ENCODE results near the gene ATXN10. TPM values are rescaled to one million over a fixed set of nuclear protein-coding genes. Genes with fewer than 3 reads are reported as not detected.

Gene ATXN10
- total RNA-seq, 2 experiments from 2014 or later: 79.8 to 83.7 TPM

GRCh38 chr22:45879552-45879949, 207.9 kb downstream of the ATXN10 start:
- intact Hi-C loops (cut with micrococcal nuclease): no loop called here
- peaks cover 3% of the 10 kb centered on the region for H3K4me1 Mint-ChIP-seq (ENCODE audit: low read depth)
- no peak overlapping the region for H3K4me3 Mint-ChIP-seq
- peaks cover 40% of the 10 kb centered on the region for H3K27me3 Mint-ChIP-seq (ENCODE audit: low read depth)
- CTCF ChIA-PET: no interaction called here
- H3K9me3 Mint-ChIP-seq: no peaks in the 10 kb centered on the region
- DNase-seq: no peak
- H3K27ac Mint-ChIP-seq: no peak overlapping the region
- no peaks in the 10 kb centered on the region for H3K36me3 Mint-ChIP-seq (ENCODE audit: low read depth)

- H3K9me3 Mint-ChIP-seq: no peaks in the 10 kb centered on the region
- no peak overlapping the region for H3K4me3 Mint-ChIP-seq
- intact Hi-C loops (cut with micrococcal nuclease): no loop called here
- CTCF ChIA-PET: no interaction called here
- H3K36me3 Mint-ChIP-seq (ENCODE audit: low read depth): no peaks in the 10 kb centered on the region
- peaks cover 3% of the 10 kb centered on the region for H3K4me1 Mint-ChIP-seq (ENCODE audit: low read depth)
- no peak for DNase-seq
- peaks cover 45% of the 10 kb centered on the region for H3K27me3 Mint-ChIP-seq (ENCODE audit: low read depth)
- no peak overlapping the region for H3K27ac Mint-ChIP-seq
Measured at GRCh38 chr22:45880091-45880715, 208.6 kb downstream of the ATXN10 start.

GRCh38 chr22:45880716-45881523, 209.3 kb downstream of the ATXN10 start:
- Mint-ChIP-seq H3K4me3 (no peak overlapping the region), H3K27ac (no peak overlapping the region), H3K36me3 (ENCODE audit: low read depth) (no peaks in the 10 kb centered on the region), H3K4me1 (ENCODE audit: low read depth) (peaks cover 3% of the 10 kb centered on the region), H3K27me3 (ENCODE audit: low read depth) (peaks cover 40% of the 10 kb centered on the region), H3K9me3 (no peaks in the 10 kb centered on the region)
- CTCF ChIA-PET: no interaction called here
- no peak for DNase-seq
- intact Hi-C loops (cut with micrococcal nuclease): no loop called here

GRCh38 chr22:45881524-45881875, 209.9 kb downstream of the ATXN10 start:
- Mint-ChIP-seq H3K27me3 (ENCODE audit: low read depth) (peaks cover 41% of the 10 kb centered on the region), H3K27ac (no peak overlapping the region), H3K36me3 (ENCODE audit: low read depth) (no peaks in the 10 kb centered on the region), H3K9me3 (no peaks in the 10 kb centered on the region), H3K4me3 (no peak overlapping the region), H3K4me1 (ENCODE audit: low read depth) (peaks cover 3% of the 10 kb centered on the region)
- intact Hi-C loops (cut with micrococcal nuclease): no loop called here
- no peak for DNase-seq
- CTCF ChIA-PET: no interaction called here

- CTCF ChIA-PET: no interaction called here
- Mint-ChIP-seq H3K9me3 (no peaks in the 10 kb centered on the region), H3K36me3 (ENCODE audit: low read depth) (no peaks in the 10 kb centered on the region), H3K27ac (no peak overlapping the region), H3K4me1 (ENCODE audit: low read depth) (peaks cover 3% of the 10 kb centered on the region), H3K27me3 (ENCODE audit: low read depth) (peaks cover 41% of the 10 kb centered on the region), H3K4me3 (no peak overlapping the region)
- no peak for DNase-seq
- intact Hi-C loops (cut with micrococcal nuclease): no loop called here
Measured at GRCh38 chr22:45882881-45883810, 211.5 kb downstream of the ATXN10 start.

- CTCF ChIA-PET: no interaction called here
- Mint-ChIP-seq H3K9me3 (no peaks in the 10 kb centered on the region), H3K4me1 (ENCODE audit: low read depth) (peaks cover 3% of the 10 kb centered on the region), H3K27me3 (ENCODE audit: low read depth) (peaks cover 38% of the 10 kb centered on the region), H3K27ac (no peak overlapping the region), H3K36me3 (ENCODE audit: low read depth) (no peaks in the 10 kb centered on the region), H3K4me3 (no peak overlapping the region)
- no peak for DNase-seq
- intact Hi-C loops (cut with micrococcal nuclease): no loop called here
Measured at GRCh38 chr22:45883811-45884170, 212.2 kb downstream of the ATXN10 start.

GRCh38 chr22:45884201-45885062, 212.8 kb downstream of the ATXN10 start:
- intact Hi-C loops (cut with micrococcal nuclease): no loop called here
- CTCF ChIA-PET: no interaction called here

GRCh38 chr22:45885171-45885840, 213.7 kb downstream of the ATXN10 start:
- peaks cover 35% of the 10 kb centered on the region for H3K27me3 Mint-ChIP-seq (ENCODE audit: low read depth)
- DNase-seq: no peak
- no peak overlapping the region for H3K27ac Mint-ChIP-seq
- H3K4me3 Mint-ChIP-seq: no peak overlapping the region
- H3K9me3 Mint-ChIP-seq: no peaks in the 10 kb centered on the region
- CTCF ChIA-PET: no interaction called here
- H3K4me1 Mint-ChIP-seq (ENCODE audit: low read depth): peaks cover 3% of the 10 kb centered on the region
- intact Hi-C loops (cut with micrococcal nuclease): no loop called here
- H3K36me3 Mint-ChIP-seq (ENCODE audit: low read depth): no peaks in the 10 kb centered on the region

More at GRCh38 chr22:45884201-45885062, 212.8 kb downstream of the ATXN10 start:
- Mint-ChIP-seq H3K4me1 (ENCODE audit: low read depth) (peaks cover 3% of the 10 kb centered on the region), H3K27me3 (ENCODE audit: low read depth) (peaks cover 38% of the 10 kb centered on the region), H3K9me3 (no peaks in the 10 kb centered on the region), H3K36me3 (ENCODE audit: low read depth) (no peaks in the 10 kb centered on the region), H3K27ac (no peak overlapping the region), H3K4me3 (no peak overlapping the region)
- no peak for DNase-seq

- Mint-ChIP-seq H3K4me1 (ENCODE audit: low read depth) (no peaks in the 10 kb centered on the region), H3K9me3 (no peaks in the 10 kb centered on the region), H3K27me3 (ENCODE audit: low read depth) (peaks cover 34% of the 10 kb centered on the region), H3K27ac (no peak overlapping the region), H3K4me3 (no peak overlapping the region), H3K36me3 (ENCODE audit: low read depth) (no peaks in the 10 kb centered on the region)
- intact Hi-C loops (cut with micrococcal nuclease): no loop called here
- CTCF ChIA-PET: no interaction called here
- DNase-seq: no peak
Measured at GRCh38 chr22:45885941-45886395, 214.3 kb downstream of the ATXN10 start.

GRCh38 chr22:45886540-45886939, 214.9 kb downstream of the ATXN10 start:
- no peak for DNase-seq
- Mint-ChIP-seq H3K4me1 (ENCODE audit: low read depth) (no peaks in the 10 kb centered on the region), H3K9me3 (no peaks in the 10 kb centered on the region), H3K27me3 (ENCODE audit: low read depth) (peaks cover 39% of the 10 kb centered on the region), H3K36me3 (ENCODE audit: low read depth) (no peaks in the 10 kb centered on the region), H3K27ac (no peak overlapping the region), H3K4me3 (no peak overlapping the region)
- CTCF ChIA-PET: no interaction called here
- intact Hi-C loops (cut with micrococcal nuclease): no loop called here

- Mint-ChIP-seq H3K36me3 (ENCODE audit: low read depth) (no peaks in the 10 kb centered on the region), H3K27me3 (ENCODE audit: low read depth) (peaks cover 34% of the 10 kb centered on the region), H3K9me3 (no peaks in the 10 kb centered on the region), H3K4me1 (ENCODE audit: low read depth) (no peaks in the 10 kb centered on the region), H3K4me3 (no peak overlapping the region), H3K27ac (no peak overlapping the region)
- no peak for DNase-seq
- CTCF ChIA-PET: no interaction called here
- intact Hi-C loops (cut with micrococcal nuclease): no loop called here
Measured at GRCh38 chr22:45887202-45888131, 215.8 kb downstream of the ATXN10 start.

All from activated naive CD4-positive, alpha-beta T cell treated with anti-CD3 and anti-CD28 coated beads for 36 hours (primary cell).